Measurements from ENCODE around the gene VPS8.

Gene VPS8

GRCh38 chr3:184912163-184912562 lies 100.2 kb downstream of the VPS8 start:
- Histone ChIP-seq H3K9me3 (ENCODE audit: control insufficient read depth, low read length) (no peaks in the 10 kb centered on the region), H3K4me3 (ENCODE audit: insufficient read depth, low read depth, low read length, poor library complexity, severe bottlenecking) (no peak overlapping the region), H3K36me3 (ENCODE audit: control insufficient read depth, insufficient read depth, low read length) (peaks cover 22% of the 10 kb centered on the region), H3K27me3 (replicated peaks; ENCODE audit: control insufficient read depth, insufficient read depth, low read length, poor library complexity, severe bottlenecking) (no peaks in the 10 kb centered on the region), H3K4me1 (ENCODE audit: control insufficient read depth, insufficient read depth, low read length, poor library complexity, severe bottlenecking) (no peaks in the 10 kb centered on the region), H3K27ac (ENCODE audit: insufficient read depth, low read length, poor library complexity, severe bottlenecking) (no peak overlapping the region)
- no peak for DNase-seq

GRCh38 chr3:184914628-184915027 lies 102.7 kb downstream of the VPS8 start:
- Histone ChIP-seq H3K27ac (ENCODE audit: insufficient read depth, low read length, poor library complexity, severe bottlenecking) (no peak overlapping the region), H3K9me3 (ENCODE audit: control insufficient read depth, low read length) (no peaks in the 10 kb centered on the region), H3K4me3 (ENCODE audit: insufficient read depth, low read depth, low read length, poor library complexity, severe bottlenecking) (no peak overlapping the region), H3K4me1 (ENCODE audit: control insufficient read depth, insufficient read depth, low read length, poor library complexity, severe bottlenecking) (no peaks in the 10 kb centered on the region), H3K27me3 (replicated peaks; ENCODE audit: control insufficient read depth, insufficient read depth, low read length, poor library complexity, severe bottlenecking) (no peaks in the 10 kb centered on the region), H3K36me3 (ENCODE audit: control insufficient read depth, insufficient read depth, low read length) (peaks cover 22% of the 10 kb centered on the region)
- no peak for DNase-seq

DNA sequence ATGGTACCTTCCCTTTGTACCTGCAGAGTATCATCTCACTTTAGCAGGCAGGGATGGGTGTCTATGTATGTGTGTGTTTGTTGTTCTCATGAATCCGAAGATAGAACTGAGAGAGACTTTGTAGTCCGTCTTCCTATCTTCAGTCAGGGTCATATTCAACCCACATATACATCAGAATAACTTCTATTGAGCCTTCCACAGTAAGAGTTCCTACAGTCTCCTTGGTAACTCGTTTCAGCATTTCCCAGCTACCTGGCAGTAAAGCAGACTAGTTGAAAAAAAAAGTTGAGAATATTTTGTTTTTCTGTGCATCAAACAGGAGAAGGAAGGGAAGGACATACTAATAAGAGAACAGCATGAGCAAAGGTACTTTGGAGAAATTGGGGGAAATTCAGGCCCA lies 106.8 kb downstream of the VPS8 start:
- H3K27me3 ChIP-seq (replicated peaks; ENCODE audit: control insufficient read depth, insufficient read depth, low read length, poor library complexity, severe bottlenecking), result no peaks in the 10 kb centered on the region
- DNase-seq, result no peak
- no peaks in the 10 kb centered on the region for H3K9me3 ChIP-seq (ENCODE audit: control insufficient read depth, low read length)
- H3K4me3 ChIP-seq (ENCODE audit: insufficient read depth, low read depth, low read length, poor library complexity, severe bottlenecking), result no peak overlapping the region
- H3K4me1 ChIP-seq (ENCODE audit: control insufficient read depth, insufficient read depth, low read length, poor library complexity, severe bottlenecking), result no peaks in the 10 kb centered on the region
- H3K27ac ChIP-seq (ENCODE audit: insufficient read depth, low read length, poor library complexity, severe bottlenecking), result no peak overlapping the region
- H3K36me3 ChIP-seq (ENCODE audit: control insufficient read depth, insufficient read depth, low read length), result peaks cover 35% of the 10 kb centered on the region

DNA sequence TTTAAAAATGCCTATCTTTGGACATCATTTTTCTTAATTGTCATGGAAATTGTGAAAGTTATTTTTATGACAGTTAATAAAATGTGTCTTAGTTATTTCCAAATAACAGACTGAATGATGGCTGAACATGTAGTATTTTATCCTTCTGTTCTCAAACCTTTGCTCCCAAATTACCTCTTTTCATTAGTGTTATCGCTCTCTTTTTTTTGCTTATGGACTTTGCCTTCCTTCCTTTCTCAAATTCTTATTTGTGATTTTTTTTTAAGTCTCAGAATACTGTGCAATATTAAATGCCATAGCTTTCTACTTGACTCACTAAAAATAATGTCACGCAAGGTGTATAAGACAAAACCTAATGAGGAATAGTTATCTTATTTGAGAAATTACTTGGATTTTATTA lies 107.7 kb downstream of the VPS8 start:
- H3K9me3 ChIP-seq (ENCODE audit: control insufficient read depth, low read length), result no peaks in the 10 kb centered on the region
- H3K4me3 ChIP-seq (ENCODE audit: insufficient read depth, low read depth, low read length, poor library complexity, severe bottlenecking), result no peak overlapping the region
- peaks cover 34% of the 10 kb centered on the region for H3K36me3 ChIP-seq (ENCODE audit: control insufficient read depth, insufficient read depth, low read length)
- H3K27ac ChIP-seq (ENCODE audit: insufficient read depth, low read length, poor library complexity, severe bottlenecking), result no peak overlapping the region
- no peak for DNase-seq
- no peaks in the 10 kb centered on the region for H3K4me1 ChIP-seq (ENCODE audit: control insufficient read depth, insufficient read depth, low read length, poor library complexity, severe bottlenecking)
- no peaks in the 10 kb centered on the region for H3K27me3 ChIP-seq (replicated peaks; ENCODE audit: control insufficient read depth, insufficient read depth, low read length, poor library complexity, severe bottlenecking)

DNA sequence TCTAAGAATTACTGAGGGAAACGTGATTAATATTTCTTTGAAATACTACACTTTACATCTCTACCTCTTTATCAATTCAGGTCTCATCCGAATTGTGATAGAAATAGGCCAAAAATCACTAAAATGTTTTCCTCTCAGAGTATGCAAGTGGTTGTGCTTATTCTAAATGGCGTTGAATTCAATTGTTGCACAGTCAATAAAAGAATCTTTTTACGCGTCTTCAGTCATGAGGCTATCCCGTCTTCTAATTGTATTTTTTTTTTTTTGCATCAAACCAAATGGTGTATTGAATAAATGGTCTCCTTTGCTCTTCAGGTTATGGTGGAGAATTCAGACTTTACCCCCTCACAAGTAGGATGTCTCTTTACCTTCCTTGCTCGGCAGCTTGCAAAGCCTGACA lies 112.6 kb downstream of the VPS8 start:
- H3K36me3 ChIP-seq (ENCODE audit: control insufficient read depth, insufficient read depth, low read length), result peaks cover 40% of the 10 kb centered on the region

GRCh38 chr3:184927796-184928315 lies 115.9 kb downstream of the VPS8 start:
- no peaks in the 10 kb centered on the region for H3K27me3 ChIP-seq (replicated peaks; ENCODE audit: control insufficient read depth, insufficient read depth, low read length, poor library complexity, severe bottlenecking)
- peaks cover 45% of the 10 kb centered on the region for H3K36me3 ChIP-seq (ENCODE audit: control insufficient read depth, insufficient read depth, low read length)
- H3K9me3 ChIP-seq (ENCODE audit: control insufficient read depth, low read length), result no peaks in the 10 kb centered on the region
- H3K4me3 ChIP-seq (ENCODE audit: insufficient read depth, low read depth, low read length, poor library complexity, severe bottlenecking), result no peak overlapping the region
- DNase-seq, result no peak
- H3K27ac ChIP-seq (ENCODE audit: insufficient read depth, low read length, poor library complexity, severe bottlenecking), result no peak overlapping the region
- H3K4me1 ChIP-seq (ENCODE audit: control insufficient read depth, insufficient read depth, low read length, poor library complexity, severe bottlenecking), result no peaks in the 10 kb centered on the region

More for the DNA sequence above, 112.6 kb downstream of the VPS8 start:
- Histone ChIP-seq H3K4me1 (ENCODE audit: control insufficient read depth, insufficient read depth, low read length, poor library complexity, severe bottlenecking) (no peaks in the 10 kb centered on the region), H3K27ac (ENCODE audit: insufficient read depth, low read length, poor library complexity, severe bottlenecking) (no peak overlapping the region), H3K27me3 (replicated peaks; ENCODE audit: control insufficient read depth, insufficient read depth, low read length, poor library complexity, severe bottlenecking) (no peaks in the 10 kb centered on the region), H3K4me3 (ENCODE audit: insufficient read depth, low read depth, low read length, poor library complexity, severe bottlenecking) (no peak overlapping the region), H3K9me3 (ENCODE audit: control insufficient read depth, low read length) (no peaks in the 10 kb centered on the region)
- DNase-seq, result no peak

DNA sequence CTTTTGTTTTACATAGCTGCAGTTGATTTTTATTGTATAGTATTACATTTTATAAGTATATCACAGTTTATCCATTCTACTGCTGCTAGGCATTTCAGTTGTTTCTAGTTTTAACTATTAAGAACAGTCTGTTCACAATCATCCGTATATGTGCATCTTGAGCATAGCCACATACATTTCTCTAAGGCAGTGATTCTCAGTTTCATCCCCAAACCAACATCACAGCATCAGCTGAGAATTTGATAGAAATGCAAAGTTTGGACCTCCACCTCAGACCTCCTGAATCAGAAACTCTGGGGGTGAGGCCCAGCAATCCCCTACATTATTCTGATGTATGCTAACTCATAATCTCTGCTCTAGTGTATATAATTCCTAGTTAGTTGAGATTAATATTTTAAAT lies 120.8 kb downstream of the VPS8 start:
- no peaks in the 10 kb centered on the region for H3K27me3 ChIP-seq (replicated peaks; ENCODE audit: control insufficient read depth, insufficient read depth, low read length, poor library complexity, severe bottlenecking)
- no peak for DNase-seq
- H3K9me3 ChIP-seq (ENCODE audit: control insufficient read depth, low read length), result no peaks in the 10 kb centered on the region
- peaks cover 34% of the 10 kb centered on the region for H3K36me3 ChIP-seq (ENCODE audit: control insufficient read depth, insufficient read depth, low read length)
- H3K4me3 ChIP-seq (ENCODE audit: insufficient read depth, low read depth, low read length, poor library complexity, severe bottlenecking), result no peak overlapping the region
- H3K27ac ChIP-seq (ENCODE audit: insufficient read depth, low read length, poor library complexity, severe bottlenecking), result no peak overlapping the region
- no peaks in the 10 kb centered on the region for H3K4me1 ChIP-seq (ENCODE audit: control insufficient read depth, insufficient read depth, low read length, poor library complexity, severe bottlenecking)

- peaks cover 19% of the 10 kb centered on the region for H3K36me3 ChIP-seq (ENCODE audit: control insufficient read depth, insufficient read depth, low read length)
- H3K27ac ChIP-seq (ENCODE audit: insufficient read depth, low read length, poor library complexity, severe bottlenecking), result no peak overlapping the region
- H3K9me3 ChIP-seq (ENCODE audit: control insufficient read depth, low read length), result no peaks in the 10 kb centered on the region
- no peaks in the 10 kb centered on the region for H3K4me1 ChIP-seq (ENCODE audit: control insufficient read depth, insufficient read depth, low read length, poor library complexity, severe bottlenecking)
- H3K27me3 ChIP-seq (replicated peaks; ENCODE audit: control insufficient read depth, insufficient read depth, low read length, poor library complexity, severe bottlenecking), result no peaks in the 10 kb centered on the region
- H3K4me3 ChIP-seq (ENCODE audit: insufficient read depth, low read depth, low read length, poor library complexity, severe bottlenecking), result no peak overlapping the region
- DNase-seq, result no peak
Measured at GRCh38 chr3:184937611-184938010, 125.6 kb downstream of the VPS8 start.

DNA sequence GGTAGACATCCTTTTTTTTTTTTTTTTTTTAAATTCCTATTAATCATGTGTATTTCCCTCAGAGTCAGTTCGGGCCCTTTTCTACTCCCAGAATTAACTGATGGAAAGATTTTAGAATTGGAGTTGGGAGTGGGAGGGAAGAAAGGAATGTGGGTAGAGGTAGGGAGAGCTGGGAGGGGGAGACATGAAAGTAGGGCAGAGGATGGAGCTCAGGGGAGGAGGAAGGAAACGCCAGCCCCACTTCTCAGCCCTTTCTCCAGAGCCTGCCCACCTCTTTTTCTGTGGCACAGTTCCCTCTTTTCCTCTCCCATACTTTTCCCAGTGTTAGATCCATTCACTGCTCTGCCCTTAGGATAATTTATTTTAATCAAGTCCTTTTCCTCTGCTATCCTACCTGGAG lies 129.4 kb downstream of the VPS8 start:
- Histone ChIP-seq H3K36me3 (ENCODE audit: control insufficient read depth, insufficient read depth, low read length) (peaks cover 17% of the 10 kb centered on the region), H3K4me1 (ENCODE audit: control insufficient read depth, insufficient read depth, low read length, poor library complexity, severe bottlenecking) (no peaks in the 10 kb centered on the region), H3K27me3 (replicated peaks; ENCODE audit: control insufficient read depth, insufficient read depth, low read length, poor library complexity, severe bottlenecking) (no peaks in the 10 kb centered on the region), H3K27ac (ENCODE audit: insufficient read depth, low read length, poor library complexity, severe bottlenecking) (no peak overlapping the region), H3K4me3 (ENCODE audit: insufficient read depth, low read depth, low read length, poor library complexity, severe bottlenecking) (no peak overlapping the region), H3K9me3 (ENCODE audit: control insufficient read depth, low read length) (no peaks in the 10 kb centered on the region)
- DNase-seq, result no peak

DNA sequence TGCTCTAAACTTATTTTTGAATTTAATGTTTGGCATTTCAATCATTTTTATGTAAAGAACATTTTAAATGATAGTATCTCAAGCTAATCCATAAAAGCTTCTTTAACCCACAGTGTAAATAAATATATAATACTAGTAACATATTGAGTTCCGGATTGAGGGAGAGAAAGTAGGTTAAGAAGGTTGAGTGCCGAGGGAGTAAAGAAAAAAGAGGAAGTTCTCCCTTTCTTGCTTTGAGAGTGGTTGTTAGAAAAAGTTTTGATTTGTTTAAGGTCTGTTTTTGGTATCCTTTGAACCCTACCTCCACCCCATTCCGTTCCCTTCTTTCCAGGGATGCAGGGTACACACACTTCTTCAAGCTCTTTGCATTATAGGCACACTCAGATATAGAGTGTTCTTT lies 130.8 kb downstream of the VPS8 start:
- Histone ChIP-seq H3K36me3 (ENCODE audit: control insufficient read depth, insufficient read depth, low read length) (peaks cover 9% of the 10 kb centered on the region), H3K27ac (ENCODE audit: insufficient read depth, low read length, poor library complexity, severe bottlenecking) (no peak overlapping the region), H3K4me3 (ENCODE audit: insufficient read depth, low read depth, low read length, poor library complexity, severe bottlenecking) (no peak overlapping the region), H3K4me1 (ENCODE audit: control insufficient read depth, insufficient read depth, low read length, poor library complexity, severe bottlenecking) (no peaks in the 10 kb centered on the region), H3K27me3 (replicated peaks; ENCODE audit: control insufficient read depth, insufficient read depth, low read length, poor library complexity, severe bottlenecking) (no peaks in the 10 kb centered on the region), H3K9me3 (ENCODE audit: control insufficient read depth, low read length) (no peaks in the 10 kb centered on the region)
- no peak for DNase-seq

DNA sequence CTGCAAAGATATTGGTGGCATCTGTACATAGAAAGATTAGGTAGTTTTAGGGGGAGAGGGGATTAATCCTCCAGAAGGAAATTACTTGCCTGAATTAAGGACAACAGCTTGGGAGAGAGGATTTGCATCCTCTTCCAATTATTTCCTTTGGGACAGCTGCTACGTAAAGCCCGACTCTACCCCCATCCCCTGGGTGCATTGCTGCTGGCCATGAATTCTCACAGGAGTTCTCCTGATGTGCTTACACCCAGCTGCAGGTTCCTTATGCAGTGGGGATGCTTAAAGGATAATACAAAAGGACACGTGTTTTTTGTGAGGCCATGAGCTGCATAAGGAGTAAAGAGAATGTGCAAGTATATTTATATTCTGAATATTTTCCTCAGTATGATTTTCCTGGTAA lies 132.3 kb downstream of the VPS8 start:
- H3K36me3 ChIP-seq (ENCODE audit: control insufficient read depth, insufficient read depth, low read length), result peaks cover 9% of the 10 kb centered on the region
- DNase-seq, result no peak

More for the DNA sequence above, 132.3 kb downstream of the VPS8 start:
- no peaks in the 10 kb centered on the region for H3K4me1 ChIP-seq (ENCODE audit: control insufficient read depth, insufficient read depth, low read length, poor library complexity, severe bottlenecking)
- no peaks in the 10 kb centered on the region for H3K9me3 ChIP-seq (ENCODE audit: control insufficient read depth, low read length)
- H3K4me3 ChIP-seq (ENCODE audit: insufficient read depth, low read depth, low read length, poor library complexity, severe bottlenecking), result no peak overlapping the region
- no peaks in the 10 kb centered on the region for H3K27me3 ChIP-seq (replicated peaks; ENCODE audit: control insufficient read depth, insufficient read depth, low read length, poor library complexity, severe bottlenecking)
- no peak overlapping the region for H3K27ac ChIP-seq (ENCODE audit: insufficient read depth, low read length, poor library complexity, severe bottlenecking)

All from effector memory CD4-positive, alpha-beta T cell (primary cell).